Activated B cell treated with CpG ODN at 0.5 μM for 24 hours (primary cell): ENCODE results near the gene CRYGA. TPM values are rescaled to one million over a fixed set of nuclear protein-coding genes. Genes with fewer than 3 reads are reported as not detected.

Source experiments
- ATAC-seq: fragments of 200-7000 bp; cut with Tn5 transposase; one replicate; pipeline ENCODE4 v1.10.0; 2021; ENCODE audit warnings: low read depth, mild to moderate bottlenecking, moderate library complexity
- CTCF ChIA-PET: fragments of 350-600 bp; sonication (Branson Sonifier 250); formaldehyde crosslinking; loops from one replicate; lab custom pipeline; 2021; ENCODE audit warnings: antibody characterized with exemption; lab: Charles Lee
- POLR2A ChIA-PET: fragments of 350-600 bp; sonication (Branson Sonifier 250); formaldehyde crosslinking; loops from one replicate; lab custom pipeline; 2021; ENCODE audit warnings: antibody characterized with exemption; lab: Charles Lee
- DNase-seq: peaks from one replicate; pipeline ENCODE4 v3.0.0; 2022
- H3K27ac Mint-ChIP-seq: one replicate; pipeline ENCODE4 v1.8.0; 2020; ENCODE audit warnings: mixed read lengths
- H3K27me3 Mint-ChIP-seq: one replicate; pipeline ENCODE4 v1.8.0; 2021; ENCODE audit warnings: mixed read lengths
- H3K36me3 Mint-ChIP-seq: one replicate; pipeline ENCODE4 v1.8.0; 2021; ENCODE audit warnings: low read depth, mixed read lengths
- H3K4me1 Mint-ChIP-seq: one replicate; pipeline ENCODE4 v1.8.0; 2021; ENCODE audit warnings: mixed read lengths
- H3K4me3 Mint-ChIP-seq: one replicate; pipeline ENCODE4 v1.8.0; 2020; ENCODE audit warnings: mild to moderate bottlenecking, mixed read lengths
- H3K9me3 Mint-ChIP-seq: one replicate; pipeline ENCODE4 v1.8.0; 2020; ENCODE audit warnings: mixed read lengths
- CTCF ChIP-seq: fragments of 200-600 bp; IDR thresholded peaks from one replicate; pipeline ENCODE4 v1.8.0; 2022; ENCODE audit warnings: antibody characterized with exemption, mild to moderate bottlenecking
- intact Hi-C: fragments of 100-400 bp; cut with micrococcal nuclease; formaldehyde crosslinking; loops from one replicate; pipeline ENCODE4 v1.15.1; 2024
- total RNA-seq: library from RNA; stranded (reverse); gene quantifications from 2 replicates; pipeline ENCODE4 v1.2.3, GENCODE V29; 2022

The CRYGA gene
- not detected in 2 replicates for total RNA-seq

- no peak for DNase-seq
- ATAC-seq = no peak
- no peaks in the 10 kb centered on the region for H3K9me3 Mint-ChIP-seq
- CTCF ChIA-PET = no interaction called here
- no peak for TF ChIP-seq CTCF
- POLR2A ChIA-PET = no interaction called here
- H3K27ac Mint-ChIP-seq = no peak within 1 kb of the TSS
- H3K4me1 Mint-ChIP-seq = no peaks in the 10 kb centered on the region
- intact Hi-C loops = no loop called here
- no peak within 1 kb of the TSS for H3K4me3 Mint-ChIP-seq
- H3K27me3 Mint-ChIP-seq = peaks cover 4% of the 10 kb centered on the region
- H3K36me3 Mint-ChIP-seq = no peaks in the 10 kb centered on the region
Observed at GRCh38 chr2:208163489-208163888, at the start of gene CRYGA. CRYGA (minus strand) TSS chr2:208163589; CDS start chr2:208163556, 33 bp downstream.

GRCh38 chr2:208210688-208211451 is 47.5 kb upstream of the CRYGA start:
- Mint-ChIP-seq H3K9me3 (no peaks in the 10 kb centered on the region), H3K4me1 (no peaks in the 10 kb centered on the region), H3K36me3 (no peaks in the 10 kb centered on the region), H3K27me3 (no peaks in the 10 kb centered on the region), H3K4me3 (no peak overlapping the region), H3K27ac (no peak overlapping the region)
- POLR2A ChIA-PET = no interaction called here
- intact Hi-C loops = no loop called here
- no peak for TF ChIP-seq CTCF
- no peak for ATAC-seq
- CTCF ChIA-PET = no interaction called here
- DNase-seq = no peak

- POLR2A ChIA-PET = no interaction called here
- no peaks in the 10 kb centered on the region for H3K36me3 Mint-ChIP-seq
- no peaks in the 10 kb centered on the region for H3K27me3 Mint-ChIP-seq
- TF ChIP-seq CTCF = no peak
- no peak overlapping the region for H3K4me3 Mint-ChIP-seq
- ATAC-seq (no peak), DNase-seq (no peak)
- CTCF ChIA-PET = no interaction called here
- no peaks in the 10 kb centered on the region for H3K4me1 Mint-ChIP-seq
- no peak overlapping the region for H3K27ac Mint-ChIP-seq
- no peaks in the 10 kb centered on the region for H3K9me3 Mint-ChIP-seq
- intact Hi-C loops = no loop called here
Observed at GRCh38 chr2:208208335-208209085, 45.1 kb upstream of the CRYGA start.

- ATAC-seq (no peak), DNase-seq (no peak)
- H3K4me1 Mint-ChIP-seq = no peaks in the 10 kb centered on the region
- no peaks in the 10 kb centered on the region for H3K9me3 Mint-ChIP-seq
- TF ChIP-seq CTCF = no peak
- H3K27ac Mint-ChIP-seq = no peak overlapping the region
- intact Hi-C loops = no loop called here
- CTCF ChIA-PET = no interaction called here
- H3K4me3 Mint-ChIP-seq = no peak overlapping the region
- no peaks in the 10 kb centered on the region for H3K27me3 Mint-ChIP-seq
- H3K36me3 Mint-ChIP-seq = no peaks in the 10 kb centered on the region
- POLR2A ChIA-PET = no interaction called here
Observed at GRCh38 chr2:208207769-208208168, 44.4 kb upstream of the CRYGA start.

- POLR2A ChIA-PET = no interaction called here
- intact Hi-C loops = no loop called here
- H3K9me3 Mint-ChIP-seq = no peaks in the 10 kb centered on the region
- no peak overlapping the region for H3K4me3 Mint-ChIP-seq
- no peaks in the 10 kb centered on the region for H3K36me3 Mint-ChIP-seq
- TF ChIP-seq CTCF = no peak
- DNase-seq (no peak), ATAC-seq (no peak)
- peaks cover 2% of the 10 kb centered on the region for H3K27me3 Mint-ChIP-seq
- H3K27ac Mint-ChIP-seq = no peak overlapping the region
- H3K4me1 Mint-ChIP-seq = no peaks in the 10 kb centered on the region
- CTCF ChIA-PET = no interaction called here
Observed at GRCh38 chr2:208204166-208204565, 40.8 kb upstream of the CRYGA start.
